Testis (tissue), 2 donors: ENCODE data around the gene DHDDS.
"Not testable (repeated sequence)": the region's sequence is repeated elsewhere in the genome, so short reads cannot be mapped to it uniquely, and the experiment has no call there.

ENCODE experiments used
- POLR2A ChIP-seq: fragments of 450-650 bp; IDR thresholded peaks from one replicate; pipeline ENCODE4 v1.6.1; 2017; ENCODE audit warnings: antibody characterized with exemption, mild to moderate bottlenecking, moderate library complexity
- TF ChIP-seq, protein P1 (sequence below), 3 experiments: fragments of 450-650 bp in 2 of 3; fragments of 200-600 bp in 1 of 3; sonication (generic) in 1 of 3; IDR thresholded peaks; one replicate each; pipeline ENCODE4 v1.5.1; 2016 to 2019; ENCODE audit warnings: antibody characterized with exemption in 3 of 3, mild to moderate bottlenecking in 2 of 3, moderate library complexity in 1 of 3

DNA sequence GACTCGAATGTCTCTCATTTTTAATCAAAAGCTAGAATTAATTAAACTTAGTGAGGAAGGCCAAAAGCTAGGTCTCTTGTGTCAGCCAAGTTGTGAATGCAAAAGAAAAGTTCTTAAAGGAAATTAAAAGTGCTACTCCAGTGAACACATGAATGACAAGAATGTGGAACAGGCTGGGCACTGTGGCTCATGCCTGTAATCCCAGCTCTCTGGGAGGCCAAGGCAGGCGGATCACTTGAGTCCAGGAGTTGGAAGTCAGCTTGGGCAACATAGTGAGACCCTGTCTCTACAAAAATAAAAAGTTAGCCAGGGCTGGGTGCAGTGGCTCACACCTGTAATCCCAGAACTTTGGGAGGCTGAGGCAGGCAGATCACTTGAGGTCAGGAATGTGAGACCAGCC, 78.6 kb downstream of the DHDDS start:
- TF ChIP-seq, protein P1, sequence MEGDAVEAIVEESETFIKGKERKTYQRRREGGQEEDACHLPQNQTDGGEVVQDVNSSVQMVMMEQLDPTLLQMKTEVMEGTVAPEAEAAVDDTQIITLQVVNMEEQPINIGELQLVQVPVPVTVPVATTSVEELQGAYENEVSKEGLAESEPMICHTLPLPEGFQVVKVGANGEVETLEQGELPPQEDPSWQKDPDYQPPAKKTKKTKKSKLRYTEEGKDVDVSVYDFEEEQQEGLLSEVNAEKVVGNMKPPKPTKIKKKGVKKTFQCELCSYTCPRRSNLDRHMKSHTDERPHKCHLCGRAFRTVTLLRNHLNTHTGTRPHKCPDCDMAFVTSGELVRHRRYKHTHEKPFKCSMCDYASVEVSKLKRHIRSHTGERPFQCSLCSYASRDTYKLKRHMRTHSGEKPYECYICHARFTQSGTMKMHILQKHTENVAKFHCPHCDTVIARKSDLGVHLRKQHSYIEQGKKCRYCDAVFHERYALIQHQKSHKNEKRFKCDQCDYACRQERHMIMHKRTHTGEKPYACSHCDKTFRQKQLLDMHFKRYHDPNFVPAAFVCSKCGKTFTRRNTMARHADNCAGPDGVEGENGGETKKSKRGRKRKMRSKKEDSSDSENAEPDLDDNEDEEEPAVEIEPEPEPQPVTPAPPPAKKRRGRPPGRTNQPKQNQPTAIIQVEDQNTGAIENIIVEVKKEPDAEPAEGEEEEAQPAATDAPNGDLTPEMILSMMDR (IDR thresholded peaks at IDR 0.05): not testable (repeated sequence)
- TF ChIP-seq POLR2A: not testable (repeated sequence)
